Karpas-422 (cell line): Measurements from ENCODE around the gene PRAC2. TPM values are rescaled to one million over a fixed set of nuclear protein-coding genes. Genes with fewer than 3 reads are reported as not detected.

Source experiments
- DNase-seq: peaks from one replicate; pipeline ENCODE4 v3.0.0-alpha.2; 2015
- H2AFZ ChIP-seq: fragments of 200-600 bp; sonication (generic); 2 replicates; pipeline ENCODE4 v1.6.1; 2014; ENCODE audit warnings: antibody characterized with exemption, low read length, mixed read lengths
- H3K27ac ChIP-seq: fragments of 200-600 bp; sonication (generic); 2 replicates; pipeline ENCODE4 v1.5.1; 2014; ENCODE audit warnings: mild to moderate bottlenecking, low read length, moderate library complexity
- H3K27me3 ChIP-seq: fragments of 200-600 bp; sonication (generic); 2 replicates; pipeline ENCODE4 v1.6.1; 2014; ENCODE audit warnings: low read length, mixed read lengths
- H3K36me3 ChIP-seq: fragments of 200-600 bp; sonication (generic); 2 replicates; pipeline ENCODE4 v1.6.1; 2014; ENCODE audit warnings: low read length, mixed read lengths; ENCODE audit not compliant: insufficient read depth
- H3K4me1 ChIP-seq: fragments of 200-600 bp; sonication (generic); 2 replicates; pipeline ENCODE4 v1.6.1; 2014; ENCODE audit warnings: mild to moderate bottlenecking, low read length, mixed read lengths
- H3K4me2 ChIP-seq: fragments of 200-600 bp; sonication (generic); 2 replicates; pipeline ENCODE4 v1.6.1; 2014; ENCODE audit warnings: low read length, low read depth, mild to moderate bottlenecking; ENCODE audit not compliant: poor library complexity, severe bottlenecking
- H3K4me3 ChIP-seq: fragments of 200-600 bp; sonication (generic); 2 replicates; pipeline ENCODE4 v1.5.1; 2014; ENCODE audit warnings: mild to moderate bottlenecking, antibody characterized with exemption, low read length, mixed read lengths
- H3K79me2 ChIP-seq: fragments of 200-600 bp; sonication (generic); 2 replicates; pipeline ENCODE4 v1.6.1; 2014; ENCODE audit warnings: mild to moderate bottlenecking, low read length, mixed read lengths
- H3K9ac ChIP-seq: fragments of 200-600 bp; sonication (generic); 2 replicates; pipeline ENCODE4 v1.6.0; 2014; ENCODE audit warnings: low read length
- H3K9me2 ChIP-seq: fragments of 200-600 bp; sonication (generic), shearing (Covaris generic); replicated peaks from 2 replicates; pipeline ENCODE4 v1.6.0; 2014; ENCODE audit warnings: mild to moderate bottlenecking, low read length, moderate library complexity; ENCODE audit not compliant: insufficient read depth
- H3K9me3 ChIP-seq: fragments of 300-700, 200-600 bp; sonication (generic); 2 replicates; pipeline ENCODE4 v1.6.1; 2014; ENCODE audit warnings: low read length, mixed read lengths
- H4K20me1 ChIP-seq: fragments of 200-600 bp; sonication (generic); 2 replicates; pipeline ENCODE4 v1.6.1; 2014; ENCODE audit warnings: mild to moderate bottlenecking, antibody characterized with exemption, low read length, low read depth; ENCODE audit not compliant: insufficient read depth
- total RNA-seq: library from RNA; depleted of rRNA; stranded (reverse); fragments of >200 nt; shearing (Covaris generic); gene quantifications from 2 replicates; pipeline ENCODE4 v1.2.3, GENCODE V29; 2014; ENCODE audit warnings: low replicate concordance

The PRAC2 gene
- total RNA-seq, 1 experiment from 2014 or later = not detected

GRCh38 chr17:48738803-48739526, 16.0 kb downstream of the PRAC2 start:
- H3K4me1 ChIP-seq = no peaks in the 10 kb centered on the region
- no peak for DNase-seq
- H3K36me3 ChIP-seq = no peaks in the 10 kb centered on the region
- no peak overlapping the region for H3K4me2 ChIP-seq
- H3K4me3 ChIP-seq = no peak overlapping the region
- H3K27ac ChIP-seq = no peak overlapping the region
- no peak overlapping the region for H3K9ac ChIP-seq
- H3K9me3 ChIP-seq = no peaks in the 10 kb centered on the region
- no peaks in the 10 kb centered on the region for H3K27me3 ChIP-seq
- H4K20me1 ChIP-seq = no peaks in the 10 kb centered on the region
- no peaks in the 10 kb centered on the region for H3K9me2 ChIP-seq
- H2AFZ ChIP-seq = no peak overlapping the region
- no peaks in the 10 kb centered on the region for H3K79me2 ChIP-seq

DNA sequence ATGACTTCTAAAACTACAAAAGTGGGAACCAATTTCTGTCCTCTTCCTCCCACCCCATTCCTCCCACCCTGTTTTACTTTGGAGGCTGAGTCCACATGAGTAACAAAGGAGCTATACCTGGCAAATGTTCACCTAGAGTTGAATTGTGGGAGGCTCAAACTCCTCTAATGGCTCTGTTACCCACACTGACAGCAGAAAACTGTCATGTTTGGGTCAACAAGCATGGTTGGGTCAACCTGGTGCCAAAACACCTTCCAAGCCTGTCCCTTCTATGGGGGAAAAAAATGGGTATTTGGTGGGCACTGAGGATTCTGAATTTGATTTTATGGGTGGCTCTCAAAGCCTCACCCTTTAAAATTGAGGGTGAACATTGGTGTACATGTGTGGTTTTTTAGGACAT, 17.6 kb downstream of the PRAC2 start:
- Histone ChIP-seq H3K27me3 (no peaks in the 10 kb centered on the region), H3K79me2 (no peaks in the 10 kb centered on the region), H4K20me1 (no peaks in the 10 kb centered on the region), H3K4me1 (no peaks in the 10 kb centered on the region), H3K9me3 (no peaks in the 10 kb centered on the region), H3K9ac (no peak overlapping the region), H3K9me2 (no peaks in the 10 kb centered on the region), H3K4me2 (no peak overlapping the region), H3K36me3 (no peaks in the 10 kb centered on the region), H2AFZ (no peak overlapping the region), H3K4me3 (no peak overlapping the region), H3K27ac (no peak overlapping the region)
- no peak for DNase-seq

DNA sequence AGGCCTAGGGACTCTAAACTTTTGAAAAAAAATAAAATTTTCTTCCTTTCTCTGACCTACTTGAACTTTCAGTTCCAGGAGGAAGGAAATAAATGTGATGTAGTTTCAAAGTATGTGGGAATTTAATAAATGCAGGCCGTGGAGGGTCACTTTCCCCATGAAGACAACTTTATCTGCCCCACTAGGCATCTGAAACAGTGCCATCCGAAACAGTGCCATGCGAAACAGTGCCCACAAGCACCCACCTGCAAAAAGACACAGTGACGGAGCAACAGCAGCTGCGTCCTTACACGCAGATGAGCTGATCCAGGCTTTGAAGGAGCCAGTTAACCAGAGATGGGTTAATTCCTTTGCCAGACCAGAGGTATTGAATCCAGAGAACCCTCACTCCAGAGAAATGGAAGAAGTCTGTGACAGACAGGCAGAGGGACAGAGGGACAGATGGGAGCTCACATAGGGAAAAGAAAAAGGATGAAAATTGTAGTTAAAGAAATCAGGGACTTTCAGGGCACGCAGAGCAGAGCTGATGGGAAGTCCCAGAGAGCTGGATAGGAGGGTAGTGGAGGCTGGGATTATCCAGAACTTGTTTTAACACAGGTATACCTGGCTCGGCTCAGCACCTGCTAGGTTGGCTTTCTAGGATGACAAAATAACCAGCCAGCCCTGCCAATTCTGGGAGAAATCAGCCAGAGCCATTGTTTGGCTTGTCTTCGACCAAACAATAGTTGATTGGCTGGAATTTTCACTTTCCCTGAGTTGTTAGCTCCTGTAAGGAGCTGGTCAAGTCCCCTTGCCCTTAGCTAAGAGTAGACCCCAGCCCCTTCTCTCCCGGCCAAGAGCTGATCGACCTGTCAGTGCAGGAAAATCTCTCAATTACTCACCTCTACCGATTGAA, 22.6 kb downstream of the PRAC2 start:
- DNase-seq = no peak

GRCh38 chr17:48746916-48747444, 24.0 kb downstream of the PRAC2 start:
- no peak overlapping the region for H3K4me3 ChIP-seq
- H2AFZ ChIP-seq = no peak overlapping the region
- H3K36me3 ChIP-seq = no peaks in the 10 kb centered on the region
- H3K27ac ChIP-seq = no peak overlapping the region
- H3K4me2 ChIP-seq = no peak overlapping the region
- H3K9me3 ChIP-seq = no peaks in the 10 kb centered on the region
- no peaks in the 10 kb centered on the region for H4K20me1 ChIP-seq
- H3K9me2 ChIP-seq = no peaks in the 10 kb centered on the region
- H3K27me3 ChIP-seq = no peaks in the 10 kb centered on the region
- no peaks in the 10 kb centered on the region for H3K4me1 ChIP-seq
- no peaks in the 10 kb centered on the region for H3K79me2 ChIP-seq
- no peak overlapping the region for H3K9ac ChIP-seq
- no peak for DNase-seq

More for the DNA sequence above, 22.6 kb downstream of the PRAC2 start:
- Histone ChIP-seq H3K9me3 (no peaks in the 10 kb centered on the region), H2AFZ (no peak overlapping the region), H3K4me3 (no peak overlapping the region), H3K36me3 (no peaks in the 10 kb centered on the region), H3K27me3 (no peaks in the 10 kb centered on the region), H3K79me2 (no peaks in the 10 kb centered on the region), H3K4me2 (no peak overlapping the region), H3K9ac (no peak overlapping the region), H3K9me2 (no peaks in the 10 kb centered on the region), H4K20me1 (no peaks in the 10 kb centered on the region), H3K4me1 (no peaks in the 10 kb centered on the region), H3K27ac (no peak overlapping the region)

GRCh38 chr17:48747445-48748363, 24.7 kb downstream of the PRAC2 start:
- no peaks in the 10 kb centered on the region for H3K79me2 ChIP-seq
- no peaks in the 10 kb centered on the region for H4K20me1 ChIP-seq
- no peaks in the 10 kb centered on the region for H3K4me1 ChIP-seq
- H3K27me3 ChIP-seq = no peaks in the 10 kb centered on the region
- no peaks in the 10 kb centered on the region for H3K36me3 ChIP-seq
- H3K9me2 ChIP-seq = no peaks in the 10 kb centered on the region
- no peak for DNase-seq
- no peak overlapping the region for H3K4me3 ChIP-seq
- H3K9me3 ChIP-seq = no peaks in the 10 kb centered on the region
- no peak overlapping the region for H3K9ac ChIP-seq
- H3K27ac ChIP-seq = no peak overlapping the region
- no peak overlapping the region for H3K4me2 ChIP-seq
- H2AFZ ChIP-seq = no peak overlapping the region

DNA sequence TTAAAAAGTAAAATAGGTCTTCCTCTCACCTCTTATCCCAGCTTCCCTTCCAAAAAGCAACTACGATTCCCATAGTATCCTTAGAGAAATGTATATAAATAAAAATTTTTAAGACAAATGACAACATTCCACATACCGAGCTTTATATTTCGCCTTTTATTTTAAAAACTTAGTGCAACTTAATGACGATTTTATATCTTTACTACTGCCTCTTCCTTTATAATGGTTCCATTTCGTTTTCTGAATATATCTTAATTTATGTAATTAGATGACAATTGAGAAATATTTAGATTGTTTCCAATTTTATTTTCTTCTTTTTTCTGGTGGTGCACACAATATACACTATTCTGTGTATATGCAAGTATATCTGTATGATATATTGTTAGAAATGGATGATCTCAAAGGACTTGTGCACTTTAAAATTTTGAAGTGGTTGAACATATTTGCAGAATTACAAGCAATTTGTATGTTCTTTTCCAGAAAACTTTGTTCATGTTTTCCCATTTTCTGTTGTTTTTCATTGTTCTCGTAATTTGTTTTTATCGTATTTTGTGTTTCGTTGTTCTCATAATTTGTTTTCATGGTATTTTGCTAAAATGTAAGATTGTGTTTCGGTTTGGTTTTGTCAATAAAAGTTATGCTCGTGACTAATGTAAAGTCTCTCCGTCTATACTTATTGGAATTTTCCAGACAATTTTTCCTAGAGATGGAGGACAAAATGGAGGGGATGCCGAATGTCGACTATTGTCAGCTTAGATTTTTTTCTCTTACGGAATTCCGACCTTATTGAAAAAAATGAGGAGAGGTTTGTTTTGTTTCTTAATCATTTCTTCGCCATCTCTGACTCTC, 26.0 kb downstream of the PRAC2 start:
- no peak for DNase-seq
- H3K9me2 ChIP-seq = no peaks in the 10 kb centered on the region
- H4K20me1 ChIP-seq = no peaks in the 10 kb centered on the region
- no peaks in the 10 kb centered on the region for H3K27me3 ChIP-seq
- H3K79me2 ChIP-seq = no peaks in the 10 kb centered on the region
- H3K9me3 ChIP-seq = no peaks in the 10 kb centered on the region
- no peak overlapping the region for H3K4me3 ChIP-seq
- no peak overlapping the region for H3K4me2 ChIP-seq
- no peaks in the 10 kb centered on the region for H3K36me3 ChIP-seq
- no peak overlapping the region for H2AFZ ChIP-seq
- no peak overlapping the region for H3K27ac ChIP-seq
- H3K4me1 ChIP-seq = no peaks in the 10 kb centered on the region
- no peak overlapping the region for H3K9ac ChIP-seq
